ENCODE measurements around the gene SYT13. TPM values are rescaled to one million over a fixed set of nuclear protein-coding genes. Genes with fewer than 3 reads are reported as not detected.
A peak's percentile ranks its signal among the peaks of the same experiment; 100 is the strongest.

The SYT13 gene, protein sequence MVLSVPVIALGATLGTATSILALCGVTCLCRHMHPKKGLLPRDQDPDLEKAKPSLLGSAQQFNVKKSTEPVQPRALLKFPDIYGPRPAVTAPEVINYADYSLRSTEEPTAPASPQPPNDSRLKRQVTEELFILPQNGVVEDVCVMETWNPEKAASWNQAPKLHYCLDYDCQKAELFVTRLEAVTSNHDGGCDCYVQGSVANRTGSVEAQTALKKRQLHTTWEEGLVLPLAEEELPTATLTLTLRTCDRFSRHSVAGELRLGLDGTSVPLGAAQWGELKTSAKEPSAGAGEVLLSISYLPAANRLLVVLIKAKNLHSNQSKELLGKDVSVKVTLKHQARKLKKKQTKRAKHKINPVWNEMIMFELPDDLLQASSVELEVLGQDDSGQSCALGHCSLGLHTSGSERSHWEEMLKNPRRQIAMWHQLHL
- under 1 TPM in 3 of 6 donors, not detected in 3; 0.11 to 0.78 (median 0.30) TPM for total RNA-seq

GRCh38 chr11:45285930-45286632 is at the start of gene SYT13:
SYT13 (minus strand) TSS chr11:45286341; CDS start chr11:45286207, 134 bp downstream.
- peak within 1 kb of the TSS; percentile 6 to 38 (median 16) for H3K4me3 ChIP-seq
- TF ChIP-seq, protein P1, sequence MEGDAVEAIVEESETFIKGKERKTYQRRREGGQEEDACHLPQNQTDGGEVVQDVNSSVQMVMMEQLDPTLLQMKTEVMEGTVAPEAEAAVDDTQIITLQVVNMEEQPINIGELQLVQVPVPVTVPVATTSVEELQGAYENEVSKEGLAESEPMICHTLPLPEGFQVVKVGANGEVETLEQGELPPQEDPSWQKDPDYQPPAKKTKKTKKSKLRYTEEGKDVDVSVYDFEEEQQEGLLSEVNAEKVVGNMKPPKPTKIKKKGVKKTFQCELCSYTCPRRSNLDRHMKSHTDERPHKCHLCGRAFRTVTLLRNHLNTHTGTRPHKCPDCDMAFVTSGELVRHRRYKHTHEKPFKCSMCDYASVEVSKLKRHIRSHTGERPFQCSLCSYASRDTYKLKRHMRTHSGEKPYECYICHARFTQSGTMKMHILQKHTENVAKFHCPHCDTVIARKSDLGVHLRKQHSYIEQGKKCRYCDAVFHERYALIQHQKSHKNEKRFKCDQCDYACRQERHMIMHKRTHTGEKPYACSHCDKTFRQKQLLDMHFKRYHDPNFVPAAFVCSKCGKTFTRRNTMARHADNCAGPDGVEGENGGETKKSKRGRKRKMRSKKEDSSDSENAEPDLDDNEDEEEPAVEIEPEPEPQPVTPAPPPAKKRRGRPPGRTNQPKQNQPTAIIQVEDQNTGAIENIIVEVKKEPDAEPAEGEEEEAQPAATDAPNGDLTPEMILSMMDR (IDR thresholded peaks at IDR 0.05) = no peak
- TF ChIP-seq POLR2A (IDR thresholded peaks at IDR 0.05) (no peak), EP300 (IDR thresholded peaks at IDR 0.05) (no peak), POLR2AphosphoS5 (IDR thresholded peaks at IDR 0.05) (no peak)
- WGBS, 2 donors = 10 to 14% methylated on average over 8 to 25 of the region's 50 CpGs
- ATAC-seq (ENCODE audit: low FRiP score in 2 of 2) (peak in 1 of 2 donors; percentile 61), DNase-seq (peak; percentile 29 to 83)
- no peaks in the 10 kb centered on the region for H3K36me3 ChIP-seq
- no peak within 1 kb of the TSS for H3K27ac ChIP-seq
- peaks cover 5 to 10% (median 8%) of the 10 kb centered on the region in 4 donors for H3K4me1 ChIP-seq
- peaks cover 0 to 16% (median 9%) of the 10 kb centered on the region in 4 donors for H3K27me3 ChIP-seq
- H3K9me3 ChIP-seq = peaks cover 5 to 7% (median 7%) of the 10 kb centered on the region in 4 donors

DNA sequence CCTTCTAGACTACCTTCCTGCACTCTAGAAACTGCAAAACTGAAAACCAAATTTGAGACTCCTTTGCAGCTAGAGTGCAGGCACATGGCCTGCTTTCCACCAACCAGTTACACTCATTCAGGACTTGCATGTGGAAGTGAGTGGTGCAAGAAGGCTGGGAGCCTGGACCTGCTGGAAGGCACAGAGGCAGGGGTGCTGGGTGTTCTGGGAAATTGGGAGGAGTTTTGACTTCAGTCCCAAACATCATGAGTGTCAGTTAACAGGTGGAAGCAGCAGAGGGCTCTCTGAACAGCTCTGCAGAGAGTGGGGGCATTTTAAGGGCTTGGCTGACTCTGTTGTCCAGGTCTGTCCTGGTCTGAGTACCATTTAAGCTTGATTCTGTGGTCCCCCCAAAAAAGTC is 49.3 kb upstream of the SYT13 start:
- TF ChIP-seq POLR2A (IDR thresholded peaks at IDR 0.05) = no peak
- no peak for TF ChIP-seq EP300 (IDR thresholded peaks at IDR 0.05)
- TF ChIP-seq, protein P1 (IDR thresholded peaks at IDR 0.05) = no peak
- no peak for TF ChIP-seq POLR2AphosphoS5 (IDR thresholded peaks at IDR 0.05)

GRCh38 chr11:45334836-45335235 is 48.7 kb upstream of the SYT13 start:
- Histone ChIP-seq H3K36me3 (no peaks in the 10 kb centered on the region), H3K4me3 (no peak overlapping the region), H3K9me3 (no peaks in the 10 kb centered on the region), H3K27ac (peak overlapping the region in 1 of 4 donors; percentile 84), H3K27me3 (no peaks in the 10 kb centered on the region), H3K4me1 (peaks cover 0 to 22% (median 12%) of the 10 kb centered on the region in 4 donors)
- WGBS, 2 donors = 88 to 91% methylated on average over 5 of the region's 5 CpGs
- no peak for DNase-seq
- no peak for ATAC-seq (ENCODE audit: low FRiP score in 2 of 2)
- TF ChIP-seq POLR2AphosphoS5 (IDR thresholded peaks at IDR 0.05) = no peak
- no peak for TF ChIP-seq EP300 (IDR thresholded peaks at IDR 0.05)
- TF ChIP-seq POLR2A (IDR thresholded peaks at IDR 0.05) = no peak
- TF ChIP-seq, protein P1 (IDR thresholded peaks at IDR 0.05) = no peak

More for the DNA sequence above, 49.3 kb upstream of the SYT13 start:
- Histone ChIP-seq H3K4me3 (no peak overlapping the region), H3K27me3 (no peaks in the 10 kb centered on the region), H3K9me3 (no peaks in the 10 kb centered on the region), H3K4me1 (peaks cover 4 to 28% (median 18%) of the 10 kb centered on the region in 4 donors), H3K27ac (no peak overlapping the region), H3K36me3 (no peaks in the 10 kb centered on the region)
- DNase-seq = no peak
- ATAC-seq (ENCODE audit: low FRiP score in 2 of 2) = no peak

DNA sequence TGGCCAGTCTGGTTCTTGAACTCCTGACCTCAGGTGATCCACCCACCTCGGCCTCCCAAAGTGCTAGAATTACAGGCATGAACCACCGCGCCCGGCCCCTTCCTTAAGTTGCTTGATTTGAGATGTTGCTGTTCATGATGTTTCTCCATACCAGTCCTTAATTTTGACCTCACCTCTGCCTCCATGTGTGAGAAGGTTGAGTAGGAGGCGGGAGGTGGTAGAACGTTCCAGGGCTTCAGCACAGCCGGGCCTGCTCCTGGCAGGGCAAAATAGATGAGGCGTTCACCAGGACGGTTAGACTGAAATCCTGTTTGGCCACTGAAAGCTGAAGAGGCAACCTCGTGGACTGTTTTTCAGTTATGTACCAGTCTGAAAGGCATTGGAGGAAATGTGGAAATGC is 48.3 kb upstream of the SYT13 start:
- no peaks in the 10 kb centered on the region for H3K36me3 ChIP-seq
- TF ChIP-seq EP300 (IDR thresholded peaks at IDR 0.05) = no peak
- H3K27ac ChIP-seq = peak overlapping the region in 2 of 4 donors; percentile 51 to 84
- no peak for DNase-seq
- no peaks in the 10 kb centered on the region for H3K27me3 ChIP-seq
- WGBS, 2 donors = 92 to 95% methylated on average over 10 of the region's 10 CpGs
- ATAC-seq (ENCODE audit: low FRiP score in 2 of 2) = no peak
- H3K4me3 ChIP-seq = no peak overlapping the region
- H3K4me1 ChIP-seq = peaks cover 0 to 20% (median 10%) of the 10 kb centered on the region in 4 donors
- H3K9me3 ChIP-seq = no peaks in the 10 kb centered on the region

Data from upper lobe of left lung (tissue), 6 donors.